HepG2 (cell line): ENCODE results near the gene CD14. TPM values are rescaled to one million over a fixed set of nuclear protein-coding genes. Genes with fewer than 3 reads are reported as not detected.

Source experiments
- AHDC1 ChIP-seq: sonication (generic); formaldehyde crosslinking; IDR thresholded peaks from 2 replicates; pipeline ENCODE4 v1.5.1; 2020; ENCODE audit warnings: mild to moderate bottlenecking, missing genetic modification reagents, borderline replicate concordance
- FOXA3 ChIP-seq: IDR thresholded peaks from 2 replicates; pipeline ENCODE4 v1.6.1; 2016; ENCODE audit warnings: missing genetic modification reagents, missing compliant biosample characterization
- GTF2F1 ChIP-seq: fragments of 150-350 bp; IDR thresholded peaks from 2 replicates; pipeline ENCODE4 v1.6.1; 2014; ENCODE audit warnings: low read length
- HNF1A ChIP-seq, 2 experiments: sonication (generic) in 1 of 2; formaldehyde crosslinking in 1 of 2; IDR thresholded peaks; 2 replicates each; pipeline versions ENCODE4 v1.4.0 to v1.6.1; 2016 to 2020; ENCODE audit warnings: borderline replicate concordance in 1 of 2, low read depth in 1 of 2, mild to moderate bottlenecking in 1 of 2, missing genetic modification reagents in 1 of 2
- NFE2L2 ChIP-seq: fragments of 150-350 bp; IDR thresholded peaks from 2 replicates; pipeline ENCODE4 v1.6.1; 2014; ENCODE audit warnings: low read length
- REPIN1 ChIP-seq: sonication (generic); formaldehyde crosslinking; IDR thresholded peaks from 2 replicates; pipeline ENCODE4 v1.8.0; 2022; ENCODE audit warnings: missing genetic modification reagents, low read depth, mild to moderate bottlenecking, borderline replicate concordance
- SALL1 ChIP-seq: sonication (generic); formaldehyde crosslinking; IDR thresholded peaks from 2 replicates; pipeline ENCODE4 v1.8.0; 2022; ENCODE audit warnings: mild to moderate bottlenecking, missing genetic modification reagents
- STAG1 ChIP-seq: sonication (generic); formaldehyde crosslinking; IDR thresholded peaks from 2 replicates; pipeline ENCODE4 v1.4.0; 2020; ENCODE audit warnings: missing genetic modification reagents
- TEAD3 ChIP-seq: optimal IDR thresholded peaks from 2 replicates; pipeline ENCODE3; 2016; ENCODE audit warnings: borderline replicate concordance
- THAP9 ChIP-seq: sonication (generic); formaldehyde crosslinking; IDR thresholded peaks from 2 replicates; pipeline ENCODE4; 2020; ENCODE audit warnings: missing genetic modification reagents, mild to moderate bottlenecking, borderline replicate concordance
- ZNF616 ChIP-seq: sonication (generic); formaldehyde crosslinking; IDR thresholded peaks from 2 replicates; pipeline ENCODE4 v1.5.0; 2020; ENCODE audit warnings: low read depth, mild to moderate bottlenecking, missing genetic modification reagents
- ZNF740 ChIP-seq: sonication (generic); formaldehyde crosslinking; IDR thresholded peaks from 2 replicates; pipeline ENCODE4 v1.4.0; 2020; ENCODE audit warnings: missing genetic modification reagents
- ZNF768 ChIP-seq: sonication (generic); formaldehyde crosslinking; IDR thresholded peaks from 2 replicates; pipeline ENCODE4 v1.4.0; 2020; ENCODE audit warnings: missing genetic modification reagents
- ZNF777 ChIP-seq: sonication (generic); formaldehyde crosslinking; IDR thresholded peaks from 2 replicates; pipeline ENCODE4 v1.4.0; 2020; ENCODE audit warnings: missing genetic modification reagents
- ZSCAN20 ChIP-seq: sonication (generic); formaldehyde crosslinking; IDR thresholded peaks from 2 replicates; pipeline ENCODE4 v1.4.0; 2020; ENCODE audit warnings: missing genetic modification reagents, mild to moderate bottlenecking, borderline replicate concordance
- ZZZ3 ChIP-seq: sonication (generic); formaldehyde crosslinking; IDR thresholded peaks from 2 replicates; pipeline ENCODE4 v1.4.0; 2020; ENCODE audit warnings: missing genetic modification reagents, mild to moderate bottlenecking, borderline replicate concordance
- polyA plus RNA-seq, 8 experiments: library from polyadenylated mRNA; depleted of rRNA in 3 of 8; stranded (reverse) in 7 of 8; unstranded in 1 of 8; fragments of >200 nt; fragmentation: Illumina TruSeq in 4 of 8; extraction: Trizol in 4 of 8; gene quantifications; 2 replicates each; pipeline versions ENCODE4 v1.2.1 to v1.2.3, GENCODE V29; 2011 to 2016; ENCODE audit warnings: low read depth in 4 of 8, missing spikeins in 1 of 8, mixed read lengths in 1 of 8; ENCODE audit not compliant: insufficient read depth in 1 of 8
- total RNA-seq, 5 experiments: library from RNA; depleted of rRNA; stranded (reverse); fragments of >200 nt; fragmentation: Illumina TruSeq; extraction: Trizol; gene quantifications; 2 replicates each; pipeline ENCODE4 v1.2.3, GENCODE V29; 2016; ENCODE audit warnings: low read depth in 1 of 5

CD14 gene
- total and polyA plus RNA-seq, 2 of the 13 experiments (the other 11 are each of a cell fraction or from before 2014, with no cell fraction given), result 1.7 to 4.7 TPM

GRCh38 chr5:140633021-140633471 is at the start of gene CD14 (continued):
- TF ChIP-seq HNF1A (IDR thresholded peaks at IDR 0.05; ENCODE audit: low read depth), result no peak
- no peak; the same call in 1 of the 2 replicates for TF ChIP-seq HNF1A (CRISPR knock-in tag; IDR thresholded peaks at IDR 0.05; ENCODE audit: borderline replicate concordance)
- no peak for TF ChIP-seq ZNF777
- TF ChIP-seq ZNF740 (CRISPR knock-in tag), result peak; percentile 27; the same call in 1 of the 2 replicates
- peak; percentile 46; the same call in 1 of the 2 replicates for TF ChIP-seq FOXA3 (CRISPR knock-in tag)
- TF ChIP-seq ZZZ3 (CRISPR knock-in tag), result no peak
- TF ChIP-seq GTF2F1, result no peak
- no peak for TF ChIP-seq STAG1
- TF ChIP-seq ZNF768, result no peak
- TF ChIP-seq AHDC1 (CRISPR knock-in tag), result no peak
- TF ChIP-seq NFE2L2, result no peak
- no peak for TF ChIP-seq THAP9 (CRISPR knock-in tag)
- TF ChIP-seq TEAD3 (CRISPR knock-in tag), result peak; percentile 11
- 0 out of 2 replicates have a peak, but pooled peaks have one; percentile 35 for TF ChIP-seq REPIN1
- no peak for TF ChIP-seq ZNF616 (CRISPR knock-in tag)
- no peak for TF ChIP-seq ZSCAN20 (CRISPR knock-in tag)
- peak; percentile 67 for TF ChIP-seq SALL1 (CRISPR knock-in tag)
